ENCODE measurements around the gene FAM171A1. TPM values are rescaled to one million over a fixed set of nuclear protein-coding genes. Genes with fewer than 3 reads are reported as not detected.

FAM171A1 gene
- total RNA-seq, 3 donors from 2014 or later: 2.7 to 4.2 (median 3.7) TPM

DNA sequence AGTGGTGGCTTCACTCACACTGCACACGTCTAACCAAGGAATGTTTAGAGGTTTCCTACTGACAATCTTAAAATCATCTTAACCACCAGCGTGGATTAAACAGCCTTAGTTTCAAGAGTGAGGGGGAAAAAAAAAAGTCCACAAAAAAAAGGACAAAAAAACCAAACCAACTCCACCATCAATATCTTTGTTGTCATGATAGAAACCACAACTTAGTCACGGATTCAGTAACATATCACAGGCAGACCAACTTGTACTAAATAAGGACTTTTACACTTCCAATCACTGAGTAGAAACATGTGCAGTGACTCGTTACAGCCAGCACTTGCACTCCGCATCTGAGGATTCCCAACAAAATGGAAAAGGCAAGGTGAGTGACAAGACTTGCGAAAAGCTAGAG is 46.5 kb downstream of the FAM171A1 start:
- H3K4me1 Mint-ChIP-seq (ENCODE audit: low read depth): no peaks in the 10 kb centered on the region
- ATAC-seq (no peak), DNase-seq (no peak)
- H3K36me3 Mint-ChIP-seq (ENCODE audit: insufficient read depth): no peaks in the 10 kb centered on the region
- H3K27me3 Mint-ChIP-seq (ENCODE audit: low read depth): peaks cover 1% of the 10 kb centered on the region
- no peak overlapping the region for H3K4me3 Mint-ChIP-seq
- H3K9me3 Mint-ChIP-seq: no peaks in the 10 kb centered on the region

DNA sequence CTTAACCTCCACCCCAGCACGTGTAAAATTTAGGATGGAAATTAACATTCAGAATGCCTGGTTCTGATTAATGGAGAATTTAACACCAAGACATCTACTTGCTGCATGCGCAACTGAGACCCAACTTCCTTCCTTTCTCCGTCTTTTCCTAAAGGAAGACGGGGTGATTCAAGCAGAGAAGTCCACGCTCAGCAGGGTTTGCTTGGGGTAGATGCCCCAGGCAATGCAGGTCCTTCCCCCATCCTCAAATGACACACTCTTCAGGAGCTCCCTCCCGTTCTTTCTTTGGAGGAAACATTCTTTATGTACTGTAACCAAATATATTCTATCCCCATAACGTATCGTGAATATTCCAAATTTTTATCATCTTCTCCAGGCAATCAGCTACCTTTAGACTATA is 47.0 kb downstream of the FAM171A1 start:
- Mint-ChIP-seq H3K4me1 (ENCODE audit: low read depth) (no peaks in the 10 kb centered on the region), H3K9me3 (no peaks in the 10 kb centered on the region), H3K27me3 (ENCODE audit: low read depth) (peaks cover 1% of the 10 kb centered on the region), H3K4me3 (no peak overlapping the region), H3K36me3 (ENCODE audit: insufficient read depth) (no peaks in the 10 kb centered on the region)
- DNase-seq: no peak
- ATAC-seq: no peak

DNA sequence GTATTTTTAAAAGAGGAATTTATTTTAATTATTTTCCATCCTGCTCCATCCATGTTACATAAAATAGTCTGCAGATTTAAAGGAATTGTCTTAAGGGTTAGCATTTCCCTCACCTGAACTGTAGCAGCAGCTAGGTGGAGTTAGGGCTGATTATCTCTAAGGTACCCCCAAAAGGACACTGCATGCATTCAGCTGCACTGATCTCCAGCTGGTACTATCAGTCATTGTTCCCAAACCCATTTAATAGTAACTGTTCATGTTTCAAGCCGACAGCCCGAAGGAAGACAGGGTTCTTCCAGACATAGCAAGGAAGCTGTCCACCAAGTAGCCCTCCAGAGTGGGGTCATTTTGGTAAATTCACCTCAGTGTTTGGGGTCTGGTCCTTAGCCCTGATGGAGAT is 48.7 kb downstream of the FAM171A1 start:
- no peaks in the 10 kb centered on the region for H3K27me3 Mint-ChIP-seq (ENCODE audit: low read depth)
- ATAC-seq (no peak), DNase-seq (no peak)
- H3K4me3 Mint-ChIP-seq: no peak overlapping the region
- peaks cover 2% of the 10 kb centered on the region for H3K36me3 Mint-ChIP-seq (ENCODE audit: insufficient read depth)
- no peaks in the 10 kb centered on the region for H3K9me3 Mint-ChIP-seq
- H3K4me1 Mint-ChIP-seq (ENCODE audit: low read depth): no peaks in the 10 kb centered on the region

DNA sequence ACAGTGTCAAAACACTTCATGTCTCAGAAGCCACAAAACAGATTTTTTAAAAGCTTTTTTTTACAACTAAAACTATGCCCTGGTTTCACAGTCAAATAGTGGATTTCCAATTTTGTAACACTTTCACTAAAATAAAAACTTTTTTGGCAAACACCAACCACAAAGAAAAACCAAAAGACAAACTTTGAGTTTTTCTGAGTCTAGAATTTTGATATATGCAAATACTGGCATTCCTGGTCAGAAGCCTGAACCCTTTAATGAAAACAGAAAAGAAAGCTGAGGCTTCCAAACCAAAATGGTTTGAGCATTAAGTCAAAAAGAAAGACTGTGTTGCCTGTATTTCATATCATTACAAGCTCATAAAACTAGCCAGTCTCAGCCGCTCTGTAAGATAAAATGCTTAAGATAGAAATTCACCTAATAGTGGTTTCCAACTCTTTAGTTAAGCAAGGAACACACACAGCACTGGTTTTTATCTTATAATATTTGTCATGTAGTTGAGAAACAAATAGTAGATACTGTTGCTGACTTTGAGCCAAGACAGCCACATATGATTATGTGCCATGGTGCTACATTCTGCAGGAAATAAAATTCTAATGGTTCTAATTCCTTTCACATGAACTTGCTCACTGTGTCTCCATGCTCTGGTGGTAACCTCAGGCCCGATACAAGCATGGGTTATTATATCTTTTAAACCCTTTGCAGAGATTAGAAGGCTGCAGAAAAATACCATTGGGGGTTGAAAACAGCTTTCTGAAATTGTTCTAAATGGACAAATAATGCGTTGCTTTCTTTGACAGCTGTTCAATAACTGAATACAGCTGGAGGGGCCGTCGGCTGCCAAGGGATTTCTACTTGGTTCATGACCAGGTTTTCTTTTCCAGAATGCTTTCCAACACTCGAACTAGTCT is 49.4 kb downstream of the FAM171A1 start:
- no peak for ATAC-seq

DNA sequence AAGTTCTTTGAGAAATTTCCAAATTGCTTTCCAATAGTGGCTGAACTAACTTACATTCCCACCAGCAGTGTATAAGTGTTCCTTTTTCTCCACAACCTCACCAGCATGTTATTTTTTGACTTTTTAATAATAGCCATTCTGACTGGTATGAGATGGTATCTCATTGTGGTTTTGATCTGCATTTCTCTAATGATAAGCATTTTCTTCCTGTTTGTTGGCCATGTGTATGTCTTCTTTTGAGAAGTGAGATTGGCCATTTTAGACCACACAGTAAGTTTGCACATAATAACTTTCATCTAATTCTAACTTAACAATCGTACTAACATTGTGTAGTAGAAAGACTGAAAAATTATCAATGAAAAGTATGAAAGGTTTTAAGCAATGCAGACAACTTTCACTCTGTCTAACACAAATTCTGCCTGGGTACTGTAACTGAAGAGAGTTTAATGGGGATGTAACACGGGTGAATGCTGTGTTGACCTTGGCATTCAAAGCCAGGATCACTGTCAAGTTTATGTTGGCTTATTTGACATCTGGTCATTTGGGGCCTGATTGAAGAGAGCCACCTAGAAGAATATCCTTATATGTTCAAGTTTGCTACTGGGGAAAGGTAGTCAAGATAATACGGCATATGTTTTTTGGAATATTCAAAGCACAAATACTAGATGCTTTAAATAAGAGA is 50.4 kb downstream of the FAM171A1 start:
- Mint-ChIP-seq H3K27me3 (ENCODE audit: low read depth) (no peaks in the 10 kb centered on the region), H3K9me3 (no peaks in the 10 kb centered on the region), H3K4me1 (ENCODE audit: low read depth) (no peaks in the 10 kb centered on the region), H3K4me3 (no peak overlapping the region), H3K36me3 (ENCODE audit: insufficient read depth) (peaks cover 2% of the 10 kb centered on the region)
- ATAC-seq (no peak), DNase-seq (no peak)

More for the DNA sequence above, 49.4 kb downstream of the FAM171A1 start:
- H3K4me1 Mint-ChIP-seq (ENCODE audit: low read depth): no peaks in the 10 kb centered on the region
- H3K27me3 Mint-ChIP-seq (ENCODE audit: low read depth): no peaks in the 10 kb centered on the region
- no peaks in the 10 kb centered on the region for H3K9me3 Mint-ChIP-seq
- H3K4me3 Mint-ChIP-seq: no peak overlapping the region
- peaks cover 2% of the 10 kb centered on the region for H3K36me3 Mint-ChIP-seq (ENCODE audit: insufficient read depth)
- DNase-seq: no peak

DNA sequence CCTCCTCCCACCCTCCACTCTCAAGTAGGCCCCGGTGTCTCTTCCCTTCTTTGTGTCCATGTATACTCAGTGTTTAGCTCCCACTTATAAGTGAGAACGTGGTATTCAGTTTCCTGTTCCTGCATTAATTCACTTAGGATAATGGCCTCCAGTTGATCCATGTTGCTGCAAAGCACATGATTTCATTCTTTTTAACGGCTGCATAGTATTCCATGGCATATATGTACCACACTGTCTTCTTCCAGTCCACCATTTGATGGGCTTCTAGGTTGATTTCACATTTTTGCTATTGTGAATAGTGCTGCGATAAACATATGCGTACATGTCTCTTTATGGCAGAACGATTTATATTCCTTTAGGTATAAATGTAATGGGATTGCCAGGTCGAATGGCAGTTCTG is 51.0 kb downstream of the FAM171A1 start:
- H3K27me3 Mint-ChIP-seq (ENCODE audit: low read depth): no peaks in the 10 kb centered on the region

DNA sequence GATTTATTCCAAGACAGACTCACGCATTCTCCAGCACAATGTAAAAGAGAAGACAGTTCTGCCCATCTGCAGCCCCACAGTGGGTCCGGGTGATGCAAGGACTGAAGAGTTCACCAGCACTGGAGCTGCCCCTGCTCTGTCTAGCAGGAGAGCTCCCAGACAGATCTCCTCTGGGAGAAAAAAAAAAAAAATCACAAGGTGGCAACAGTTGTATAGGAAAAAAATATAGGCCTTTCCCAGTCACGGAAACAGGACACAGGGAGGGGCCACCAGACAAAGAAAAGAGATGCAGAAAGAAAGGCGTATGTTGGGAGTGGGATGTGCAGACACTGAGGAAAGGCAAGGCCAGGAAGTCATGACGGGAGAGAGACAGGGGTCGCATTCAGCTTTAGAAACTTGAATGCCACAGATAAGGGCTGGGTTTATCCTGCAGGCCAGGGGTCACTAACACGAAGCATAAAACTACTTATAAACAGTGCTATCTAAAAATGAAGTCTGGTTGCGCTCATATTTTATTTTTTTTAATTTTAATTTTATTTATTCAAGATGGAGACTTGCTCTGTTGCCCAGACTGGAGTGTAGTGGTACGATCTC is 54.1 kb downstream of the FAM171A1 start:
- Mint-ChIP-seq H3K4me3 (no peak overlapping the region), H3K27me3 (ENCODE audit: low read depth) (no peaks in the 10 kb centered on the region), H3K4me1 (ENCODE audit: low read depth) (peaks cover 2% of the 10 kb centered on the region), H3K36me3 (ENCODE audit: insufficient read depth) (peaks cover 2% of the 10 kb centered on the region), H3K9me3 (no peaks in the 10 kb centered on the region)
- no peak for ATAC-seq
- DNase-seq: no peak

More for the DNA sequence above, 51.0 kb downstream of the FAM171A1 start:
- no peaks in the 10 kb centered on the region for H3K4me1 Mint-ChIP-seq (ENCODE audit: low read depth)
- peaks cover 2% of the 10 kb centered on the region for H3K36me3 Mint-ChIP-seq (ENCODE audit: insufficient read depth)
- H3K9me3 Mint-ChIP-seq: no peaks in the 10 kb centered on the region
- ATAC-seq (no peak), DNase-seq (no peak)
- no peak overlapping the region for H3K4me3 Mint-ChIP-seq

DNA sequence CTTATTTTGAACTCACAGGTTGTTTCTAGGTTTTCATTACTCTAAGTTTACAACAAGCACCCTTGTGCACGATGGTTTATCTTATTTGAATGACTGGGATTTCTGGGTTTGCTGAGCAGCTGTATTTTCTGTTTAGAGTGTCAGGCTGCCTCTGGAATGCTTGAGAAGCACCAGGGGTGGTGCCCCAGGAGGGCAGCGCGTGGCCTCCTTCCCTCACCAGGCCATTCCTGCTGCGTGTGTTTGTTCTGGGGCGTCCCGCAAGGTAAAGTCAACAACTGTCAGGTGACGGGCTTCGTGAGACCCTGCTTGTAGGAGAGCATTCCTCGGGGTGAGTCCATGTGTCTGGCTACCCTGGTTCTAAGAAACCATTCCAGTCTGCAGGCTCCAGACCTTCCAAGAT is 54.9 kb downstream of the FAM171A1 start:
- H3K9me3 Mint-ChIP-seq: no peaks in the 10 kb centered on the region
- no peaks in the 10 kb centered on the region for H3K27me3 Mint-ChIP-seq (ENCODE audit: low read depth)
- ATAC-seq (no peak), DNase-seq (no peak)
- no peak overlapping the region for H3K4me3 Mint-ChIP-seq
- H3K36me3 Mint-ChIP-seq (ENCODE audit: insufficient read depth): peaks cover 2% of the 10 kb centered on the region
- peaks cover 2% of the 10 kb centered on the region for H3K4me1 Mint-ChIP-seq (ENCODE audit: low read depth)

DNA sequence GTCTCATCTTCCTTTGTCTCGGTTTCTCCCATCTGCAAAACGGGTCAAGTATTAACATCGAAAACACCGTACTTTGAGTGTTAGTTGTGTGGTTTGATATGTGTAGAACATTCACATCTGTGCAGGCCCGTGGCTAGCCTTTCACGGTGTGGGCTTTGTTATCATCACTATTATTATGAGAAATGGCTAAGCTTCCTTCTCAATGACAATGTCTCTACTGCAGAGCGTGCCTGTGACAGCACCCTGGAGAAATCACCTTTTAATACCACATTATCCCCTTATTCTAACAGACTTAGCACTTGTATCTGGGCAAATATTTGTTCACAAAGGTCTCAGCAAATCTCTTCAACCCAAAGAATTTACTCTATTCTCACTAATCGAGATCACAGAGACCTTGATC is 55.8 kb downstream of the FAM171A1 start:
- H3K4me1 Mint-ChIP-seq (ENCODE audit: low read depth): peaks cover 2% of the 10 kb centered on the region
- peaks cover 2% of the 10 kb centered on the region for H3K36me3 Mint-ChIP-seq (ENCODE audit: insufficient read depth)
- DNase-seq (no peak), ATAC-seq (no peak)
- H3K27me3 Mint-ChIP-seq (ENCODE audit: low read depth): no peaks in the 10 kb centered on the region
- H3K9me3 Mint-ChIP-seq: no peaks in the 10 kb centered on the region
- H3K4me3 Mint-ChIP-seq: no peak overlapping the region

DNA sequence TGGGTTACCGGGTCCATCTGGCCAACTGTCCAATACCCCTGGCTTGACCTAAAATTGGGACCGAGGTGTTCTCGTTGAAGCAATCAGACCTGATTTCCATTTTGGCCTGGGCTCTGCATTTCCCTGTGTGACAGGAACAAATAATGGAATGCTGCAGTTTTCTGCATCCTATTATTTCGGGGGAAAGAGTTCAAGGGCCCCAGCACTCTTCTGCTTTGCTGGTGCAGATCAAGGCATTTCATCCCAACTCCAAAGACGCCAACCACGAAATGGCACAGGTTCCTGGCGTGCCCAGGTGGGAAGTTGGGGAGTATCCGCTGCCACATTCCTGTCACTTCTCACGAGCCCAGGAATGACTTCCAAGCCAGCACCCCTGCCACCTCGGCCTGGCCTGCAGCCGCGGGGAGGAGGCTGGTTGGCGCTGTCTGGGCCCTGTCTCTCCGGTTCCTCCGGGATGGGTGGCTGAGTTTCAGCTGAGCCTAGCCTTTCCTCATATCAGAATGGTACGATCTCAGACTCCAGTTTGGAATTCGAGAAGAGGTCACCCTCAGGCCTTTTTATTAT is 56.5 kb downstream of the FAM171A1 start:
- no peak for DNase-seq
- Mint-ChIP-seq H3K9me3 (no peaks in the 10 kb centered on the region), H3K4me3 (no peak overlapping the region), H3K4me1 (ENCODE audit: low read depth) (peaks cover 2% of the 10 kb centered on the region), H3K27me3 (ENCODE audit: low read depth) (no peaks in the 10 kb centered on the region), H3K36me3 (ENCODE audit: insufficient read depth) (peaks cover 2% of the 10 kb centered on the region)
- ATAC-seq: no peak

DNA sequence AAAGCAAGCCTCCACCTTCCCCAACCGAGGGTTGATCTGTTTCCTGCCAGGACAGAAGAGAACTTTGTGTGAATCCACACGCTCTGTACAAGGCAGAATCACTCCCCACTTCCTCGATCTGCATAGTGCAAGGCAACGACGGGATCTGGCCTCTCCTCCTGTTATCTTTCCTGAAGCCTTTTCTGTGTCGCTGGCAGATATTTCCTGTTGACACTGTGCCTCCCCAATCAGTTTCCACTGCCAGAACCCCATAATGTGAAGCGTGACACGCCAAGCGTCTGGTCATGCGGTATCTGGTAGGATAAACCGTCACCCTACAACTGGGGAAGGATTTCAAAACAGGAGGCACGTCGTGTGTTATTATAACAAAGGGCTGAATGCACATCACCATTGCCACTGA is 57.2 kb downstream of the FAM171A1 start:
- Mint-ChIP-seq H3K27me3 (ENCODE audit: low read depth) (no peaks in the 10 kb centered on the region), H3K36me3 (ENCODE audit: insufficient read depth) (no peaks in the 10 kb centered on the region), H3K4me3 (no peak overlapping the region), H3K4me1 (ENCODE audit: low read depth) (peaks cover 2% of the 10 kb centered on the region), H3K9me3 (no peaks in the 10 kb centered on the region)
- no peak for DNase-seq
- ATAC-seq: no peak

DNA sequence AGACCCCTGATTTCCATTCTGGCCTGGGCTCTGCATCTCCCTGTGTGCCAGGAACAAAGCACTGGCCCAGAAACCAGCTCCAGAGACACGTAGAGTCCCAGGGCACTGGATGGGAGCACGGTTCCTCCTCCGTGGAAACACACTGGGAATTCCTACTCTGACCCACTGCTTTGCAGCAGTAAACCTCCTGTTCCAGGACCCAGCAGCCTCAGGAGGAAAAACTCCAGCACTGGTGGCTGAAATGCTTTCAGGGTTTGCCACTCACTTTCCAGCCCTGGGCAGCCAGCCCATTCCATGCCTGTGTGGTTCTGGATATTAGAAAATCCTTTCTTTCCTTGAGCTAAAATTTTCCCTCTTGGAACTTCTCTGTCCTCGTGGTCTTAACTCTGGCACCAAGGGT is 58.0 kb downstream of the FAM171A1 start:
- peaks cover 2% of the 10 kb centered on the region for H3K4me1 Mint-ChIP-seq (ENCODE audit: low read depth)
- H3K4me3 Mint-ChIP-seq: no peak overlapping the region
- no peak for DNase-seq
- no peaks in the 10 kb centered on the region for H3K9me3 Mint-ChIP-seq
- no peak for ATAC-seq
- H3K36me3 Mint-ChIP-seq (ENCODE audit: insufficient read depth): no peaks in the 10 kb centered on the region
- H3K27me3 Mint-ChIP-seq (ENCODE audit: low read depth): no peaks in the 10 kb centered on the region

DNA sequence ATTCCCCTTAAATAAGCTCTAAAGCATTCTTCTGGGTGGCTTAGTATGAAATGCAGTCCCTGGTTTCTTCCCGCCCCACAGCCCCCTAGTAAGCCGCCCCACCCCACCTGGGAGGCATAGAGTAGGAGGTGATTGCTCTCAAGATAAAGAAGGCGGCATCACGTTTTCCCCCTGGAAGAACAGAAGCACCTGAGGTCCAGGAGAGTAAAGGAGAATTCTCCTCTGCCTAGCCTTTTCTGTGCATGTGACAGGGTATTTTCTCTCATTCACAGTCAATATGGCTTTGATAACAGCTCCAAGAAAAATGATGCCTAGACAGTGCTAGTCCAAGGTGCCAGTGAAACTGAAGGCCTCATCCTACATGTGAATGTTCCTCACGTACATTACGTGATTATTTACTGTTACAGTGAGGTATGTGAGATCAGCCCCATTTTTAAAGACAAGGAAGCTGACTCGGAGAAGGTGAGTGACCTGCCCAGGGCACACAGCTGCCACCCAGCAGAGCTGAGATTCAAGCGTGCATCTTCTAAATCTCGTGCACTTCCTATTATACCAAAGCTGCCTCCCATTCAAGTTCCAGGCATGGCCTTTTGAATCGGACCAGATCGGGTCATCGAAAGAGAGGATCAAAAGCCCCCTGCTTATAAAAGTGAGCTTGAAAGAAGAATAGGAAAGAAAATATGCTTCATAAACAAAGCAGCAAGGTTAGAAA is 59.4 kb downstream of the FAM171A1 start:
- no peak for DNase-seq
- Mint-ChIP-seq H3K9me3 (no peaks in the 10 kb centered on the region), H3K27me3 (ENCODE audit: low read depth) (no peaks in the 10 kb centered on the region), H3K4me1 (ENCODE audit: low read depth) (peaks cover 2% of the 10 kb centered on the region), H3K4me3 (no peak overlapping the region), H3K36me3 (ENCODE audit: insufficient read depth) (no peaks in the 10 kb centered on the region)
- no peak for ATAC-seq

Measured in activated T-cell treated with anti-CD3 and anti-CD28 coated beads, Interleukin-2, amount 50 U/mL, for 4 hours (primary cell).